Measurements from ENCODE around the gene HJURP.

Gene HJURP

GRCh38 chr2:233819884-233820773, 34.2 kb downstream of the HJURP start:
- Histone ChIP-seq H3K4me3 (replicated peaks; ENCODE audit: insufficient read depth, low read length) (no peak overlapping the region), H3K27me3 (ENCODE audit: insufficient read depth, poor library complexity, severe bottlenecking) (no peaks in the 10 kb centered on the region), H3K27ac (replicated peaks) (no peak overlapping the region)
- DNase-seq (ENCODE audit: low read depth in 1 of 2, low spot score in 1 of 2): no peak
- no peak for TF ChIP-seq SPI1 (IDR thresholded peaks at IDR 0.05; ENCODE audit: borderline replicate concordance, low read depth)
- no peak for TF ChIP-seq GABPA (IDR thresholded peaks at IDR 0.05; ENCODE audit: low read depth)
- TF ChIP-seq REST (IDR thresholded peaks at IDR 0.05; ENCODE audit: insufficient replicate concordance, low read depth): no peak
- TF ChIP-seq POLR2AphosphoS5 (IDR thresholded peaks at IDR 0.05; ENCODE audit: low read depth): no peak
- TF ChIP-seq CTCF (IDR thresholded peaks at IDR 0.05; ENCODE audit: insufficient read depth, low read length): no peak

- H3K4me3 ChIP-seq (replicated peaks; ENCODE audit: insufficient read depth, low read length): no peak overlapping the region
- DNase-seq (ENCODE audit: low read depth in 1 of 2, low spot score in 1 of 2): no peak
- TF ChIP-seq GABPA (IDR thresholded peaks at IDR 0.05; ENCODE audit: low read depth) (no peak), POLR2AphosphoS5 (IDR thresholded peaks at IDR 0.05; ENCODE audit: low read depth) (no peak), REST (IDR thresholded peaks at IDR 0.05; ENCODE audit: insufficient replicate concordance, low read depth) (no peak), CTCF (IDR thresholded peaks at IDR 0.05; ENCODE audit: insufficient read depth, low read length) (no peak), SPI1 (IDR thresholded peaks at IDR 0.05; ENCODE audit: borderline replicate concordance, low read depth) (no peak)
- no peak overlapping the region for H3K27ac ChIP-seq (replicated peaks)
- no peaks in the 10 kb centered on the region for H3K27me3 ChIP-seq (ENCODE audit: insufficient read depth, poor library complexity, severe bottlenecking)
Observed at GRCh38 chr2:233818639-233819621, 35.4 kb downstream of the HJURP start.

GRCh38 chr2:233817995-233818638, 36.2 kb downstream of the HJURP start:
- no peak overlapping the region for H3K4me3 ChIP-seq (replicated peaks; ENCODE audit: insufficient read depth, low read length)
- H3K27ac ChIP-seq (replicated peaks): no peak overlapping the region
- H3K27me3 ChIP-seq (ENCODE audit: insufficient read depth, poor library complexity, severe bottlenecking): no peaks in the 10 kb centered on the region
- no peak for DNase-seq (ENCODE audit: low read depth in 1 of 2, low spot score in 1 of 2)
- TF ChIP-seq POLR2AphosphoS5 (IDR thresholded peaks at IDR 0.05; ENCODE audit: low read depth) (no peak), SPI1 (IDR thresholded peaks at IDR 0.05; ENCODE audit: borderline replicate concordance, low read depth) (no peak), CTCF (IDR thresholded peaks at IDR 0.05; ENCODE audit: insufficient read depth, low read length) (no peak), REST (IDR thresholded peaks at IDR 0.05; ENCODE audit: insufficient replicate concordance, low read depth) (no peak), GABPA (IDR thresholded peaks at IDR 0.05; ENCODE audit: low read depth) (no peak)
